Neutrophil (primary cell): ENCODE measurements around the gene CCDC88A.
"Not testable (repeated sequence)": the region's sequence is repeated elsewhere in the genome, so short reads cannot be mapped to it uniquely, and the experiment has no call there.

ENCODE experiments used
- H3K27ac ChIP-seq: fragments of 200-600 bp; sonication (generic); 2 replicates; pipeline ENCODE4 v1.5.1; 2016; ENCODE audit warnings: mild to moderate bottlenecking, moderate library complexity
- H3K27me3 ChIP-seq: fragments of 200-600 bp; sonication (generic); 2 replicates; pipeline ENCODE4 v1.6.0; 2016; ENCODE audit warnings: mild to moderate bottlenecking
- H3K36me3 ChIP-seq: fragments of 200-600 bp; sonication (generic); 2 replicates; pipeline ENCODE4 v1.5.1; 2017
- H3K4me1 ChIP-seq, 2 experiments: fragments of 200-600 bp in 1 of 2; sonication (generic) in 1 of 2; 1 replicate in 1 of 2; 2 replicates in 1 of 2; pipeline versions ENCODE4 v1.5.1 to v1.6.1; 2013 to 2016; ENCODE audit warnings: low read depth in 1 of 2, low read length in 1 of 2, mild to moderate bottlenecking in 1 of 2, moderate library complexity in 1 of 2; ENCODE audit not compliant: control insufficient read depth in 1 of 2, insufficient read depth in 1 of 2
- H3K4me3 ChIP-seq, 2 experiments: fragments of 200-600 bp in 1 of 2; sonication (generic) in 1 of 2; 1 replicate in 1 of 2; 2 replicates in 1 of 2; pipeline ENCODE4 v1.5.1; 2013 to 2016; ENCODE audit warnings: low read depth in 1 of 2, low read length in 1 of 2, mild to moderate bottlenecking in 1 of 2, moderate library complexity in 1 of 2
- H3K9me3 ChIP-seq: fragments of 200-600 bp; sonication (generic); 2 replicates; pipeline ENCODE4 v1.5.1; 2016
- CTCF ChIP-seq: fragments of 200-600 bp; sonication (generic); IDR thresholded peaks from 2 replicates; pipeline ENCODE4 v1.5.1; 2016; ENCODE audit warnings: antibody characterized with exemption

Gene CCDC88A

GRCh38 chr2:55454121-55454520 is 34.5 kb upstream of the CCDC88A start:
- H3K9me3 ChIP-seq = no peaks in the 10 kb centered on the region
- H3K27ac ChIP-seq = no peak overlapping the region
- TF ChIP-seq CTCF = no peak

GRCh38 chr2:55452879-55453278 is 33.2 kb upstream of the CCDC88A start:
- Histone ChIP-seq H3K4me1 (no peaks in the 10 kb centered on the region), H3K4me3 (no peak overlapping the region), H3K27me3 (no peaks in the 10 kb centered on the region), H3K27ac (no peak overlapping the region), H3K36me3 (no peaks in the 10 kb centered on the region), H3K9me3 (no peaks in the 10 kb centered on the region)
- no peak for TF ChIP-seq CTCF

More at GRCh38 chr2:55454121-55454520, 34.5 kb upstream of the CCDC88A start:
- H3K4me3 ChIP-seq = no peak overlapping the region
- no peaks in the 10 kb centered on the region for H3K36me3 ChIP-seq
- H3K27me3 ChIP-seq = no peaks in the 10 kb centered on the region
- no peaks in the 10 kb centered on the region for H3K4me1 ChIP-seq

GRCh38 chr2:55451699-55452098 is 32.0 kb upstream of the CCDC88A start:
- Histone ChIP-seq H3K36me3 (no peaks in the 10 kb centered on the region), H3K4me1 (no peaks in the 10 kb centered on the region), H3K27ac (no peak overlapping the region), H3K4me3 (no peak overlapping the region), H3K9me3 (no peaks in the 10 kb centered on the region), H3K27me3 (no peaks in the 10 kb centered on the region)
- TF ChIP-seq CTCF = no peak

GRCh38 chr2:55450014-55450413 is 30.4 kb upstream of the CCDC88A start:
- H3K36me3 ChIP-seq, H3K27me3 ChIP-seq, H3K27ac ChIP-seq, H3K4me3 ChIP-seq, H3K4me1 ChIP-seq, H3K9me3 ChIP-seq: not testable (repeated sequence)

- not testable (repeated sequence) for H3K4me1 ChIP-seq, H3K9me3 ChIP-seq, H3K27me3 ChIP-seq, H3K27ac ChIP-seq, H3K36me3 ChIP-seq, H3K4me3 ChIP-seq
Measured at GRCh38 chr2:55442045-55442760, 22.5 kb upstream of the CCDC88A start.

GRCh38 chr2:55441280-55441892 is 21.7 kb upstream of the CCDC88A start:
- H3K4me3 ChIP-seq = no peak overlapping the region
- no peaks in the 10 kb centered on the region for H3K27me3 ChIP-seq
- no peak for TF ChIP-seq CTCF
- H3K36me3 ChIP-seq = no peaks in the 10 kb centered on the region
- no peak overlapping the region for H3K27ac ChIP-seq
- no peaks in the 10 kb centered on the region for H3K4me1 ChIP-seq
- H3K9me3 ChIP-seq = no peaks in the 10 kb centered on the region
